IMR-90 (cell line): Measurements from ENCODE around the gene DUSP16. TPM values are rescaled to one million over a fixed set of nuclear protein-coding genes. Genes with fewer than 3 reads are reported as not detected.

Experiments used
- ATAC-seq: fragments of 200-7000 bp; cut with Tn5 transposase; 2 replicates; pipeline ENCODE4 v1.9.1; 2020; ENCODE audit warnings: low read depth, mild to moderate bottlenecking, moderate library complexity
- BruUV-seq: library from RNA; stranded (reverse); fragments of 400-500 nt; replicated peaks from 2 replicates; lab custom pipeline; 2021; lab: Mats Ljungman, UMichigan
- CTCF ChIA-PET: fragments of 300-600 bp; formaldehyde crosslinking; extraction: SDS; loops from one replicate; lab custom pipeline; 2021; ENCODE audit warnings: antibody characterized with exemption; lab: Yijun Ruan, JAX
- POLR2A ChIA-PET: fragments of 300-600 bp; sonication (Branson Sonifier 250); formaldehyde crosslinking; loops from one replicate; lab custom pipeline; 2022; ENCODE audit warnings: antibody characterized with exemption; ENCODE audit not compliant: unreplicated experiment; lab: Charles Lee
- DNase-seq: peaks from one replicate; pipeline ENCODE4 v3.0.0; 2013
- H2AFZ ChIP-seq: replicated peaks from 2 replicates; pipeline ENCODE3; 2013; ENCODE audit warnings: low read length, mild to moderate bottlenecking; ENCODE audit not compliant: poor library complexity
- H2AK5ac ChIP-seq: 2 replicates; pipeline ENCODE4 v1.6.1; 2013; ENCODE audit warnings: low read depth, low read length, inconsistent platforms
- H2AK9ac ChIP-seq: replicated peaks from 2 replicates; pipeline ENCODE3; 2013; ENCODE audit warnings: mild to moderate bottlenecking, low read depth, low read length, moderate library complexity; ENCODE audit not compliant: poor library complexity
- H2BK120ac ChIP-seq: 2 replicates; pipeline ENCODE4 v1.6.1; 2013; ENCODE audit warnings: low read depth, low read length, inconsistent platforms
- H2BK15ac ChIP-seq: 3 replicates; pipeline ENCODE4 v1.6.1; 2013; ENCODE audit warnings: low read depth, low read length, inconsistent platforms
- H2BK20ac ChIP-seq: 2 replicates; pipeline ENCODE4 v1.6.1; 2013; ENCODE audit warnings: low read depth, mild to moderate bottlenecking, inconsistent platforms, low read length, moderate library complexity
- H2BK5ac ChIP-seq: 2 replicates; pipeline ENCODE4 v1.6.1; 2013; ENCODE audit warnings: mild to moderate bottlenecking, low read depth, low read length, inconsistent platforms; ENCODE audit not compliant: poor library complexity, severe bottlenecking
- H3K14ac ChIP-seq: replicated peaks from 2 replicates; pipeline ENCODE4 v1.6.1; 2013; ENCODE audit warnings: low read depth, low read length, inconsistent platforms
- H3K18ac ChIP-seq: 2 replicates; pipeline ENCODE4 v1.6.1; 2013; ENCODE audit warnings: low read depth, low read length, control low read depth
- H3K23ac ChIP-seq: 2 replicates; pipeline ENCODE4 v1.6.1; 2013; ENCODE audit warnings: low read depth, low read length, inconsistent platforms
- H3K27ac ChIP-seq: 2 replicates; pipeline ENCODE4 v1.5.1; 2013; ENCODE audit warnings: mild to moderate bottlenecking, control low read depth, low read length; ENCODE audit not compliant: insufficient read depth
- H3K27me3 ChIP-seq: 2 replicates; pipeline ENCODE4 v1.6.1; 2013; ENCODE audit warnings: low read length; ENCODE audit not compliant: control insufficient read depth, insufficient read depth
- H3K36me3 ChIP-seq: 2 replicates; pipeline ENCODE4 v1.6.1; 2013; ENCODE audit warnings: low read length, mixed read lengths; ENCODE audit not compliant: control insufficient read depth, insufficient read depth
- H3K4ac ChIP-seq: 2 replicates; pipeline ENCODE4 v1.6.1; 2013; ENCODE audit warnings: low read depth, low read length, inconsistent platforms
- H3K4me1 ChIP-seq: 2 replicates; pipeline ENCODE4 v1.6.1; 2013; ENCODE audit warnings: low read length, mixed read lengths; ENCODE audit not compliant: control insufficient read depth, insufficient read depth
- H3K4me2 ChIP-seq: 2 replicates; pipeline ENCODE4 v1.6.1; 2013; ENCODE audit warnings: low read depth, mild to moderate bottlenecking, control low read depth, low read length, moderate library complexity
- H3K4me3 ChIP-seq: 2 replicates; pipeline ENCODE4 v1.5.1; 2013; ENCODE audit warnings: low read depth, mild to moderate bottlenecking, control low read depth, low read length, moderate library complexity; ENCODE audit not compliant: insufficient read depth
- H3K56ac ChIP-seq: 2 replicates; pipeline ENCODE4 v1.6.1; 2013; ENCODE audit warnings: low read length, inconsistent platforms; ENCODE audit not compliant: insufficient read depth; ENCODE audit errors: extremely low read depth
- H3K79me1 ChIP-seq, 2 experiments: 2 replicates each; pipeline ENCODE4 v1.6.1; 2013; ENCODE audit warnings: low read length in 2 of 2, inconsistent platforms in 1 of 2, low read depth in 1 of 2
- H3K9ac ChIP-seq: 2 replicates; pipeline ENCODE4 v1.6.1; 2013; ENCODE audit warnings: low read depth, low read length, control low read depth
- H3K9me1 ChIP-seq: 2 replicates; pipeline ENCODE4 v1.6.1; 2013; ENCODE audit warnings: low read length, inconsistent platforms; ENCODE audit not compliant: insufficient read depth
- H3K9me3 ChIP-seq: 2 replicates; pipeline ENCODE4 v1.6.1; 2013; ENCODE audit warnings: low read length; ENCODE audit not compliant: control insufficient read depth, insufficient read depth
- H4K20me1 ChIP-seq: 2 replicates; pipeline ENCODE4 v1.6.1; 2013; ENCODE audit warnings: low read length, inconsistent platforms; ENCODE audit not compliant: insufficient read depth
- H4K5ac ChIP-seq: 2 replicates; pipeline ENCODE4 v1.6.1; 2013; ENCODE audit warnings: mild to moderate bottlenecking, low read depth, low read length, control low read depth
- H4K8ac ChIP-seq, 2 experiments: 2 replicates each; pipeline ENCODE4 v1.6.1; 2013; ENCODE audit warnings: low read depth in 2 of 2, low read length in 2 of 2, control low read depth in 1 of 2, inconsistent platforms in 1 of 2
- H4K91ac ChIP-seq: 2 replicates; pipeline ENCODE4 v1.6.1; 2013; ENCODE audit warnings: low read depth, low read length, inconsistent platforms; ENCODE audit not compliant: insufficient read depth
- BHLHE40 ChIP-seq: fragments of 150-350 bp; IDR thresholded peaks from 2 replicates; pipeline ENCODE4 v1.6.1; 2016; ENCODE audit warnings: mild to moderate bottlenecking, low read depth, low read length
- CEBPB ChIP-seq: IDR thresholded peaks from 2 replicates; pipeline ENCODE4 v1.6.1; 2012; ENCODE audit warnings: low read depth, low read length, improper control_type of control experiment
- CHD1 ChIP-seq: IDR thresholded peaks from 2 replicates; pipeline ENCODE4 v1.6.1; 2012; ENCODE audit warnings: low read depth, low read length, improper control_type of control experiment
- MAFK ChIP-seq: IDR thresholded peaks from 2 replicates; pipeline ENCODE4 v1.6.1; 2012; ENCODE audit warnings: low read depth, low read length, improper control_type of control experiment
- MAZ ChIP-seq: IDR thresholded peaks from 2 replicates; pipeline ENCODE4 v1.6.1; 2012; ENCODE audit warnings: low read depth, mild to moderate bottlenecking, low read length, improper control_type of control experiment, moderate library complexity, borderline replicate concordance
- MXI1 ChIP-seq: IDR thresholded peaks from 2 replicates; pipeline ENCODE4 v1.6.1; 2012; ENCODE audit warnings: low read depth, mild to moderate bottlenecking, low read length, moderate library complexity, borderline replicate concordance
- RAD21 ChIP-seq: IDR thresholded peaks from 2 replicates; pipeline ENCODE4 v1.6.1; 2012; ENCODE audit warnings: low read length, improper control_type of control experiment
- RCOR1 ChIP-seq: IDR thresholded peaks from 2 replicates; pipeline ENCODE4 v1.6.1; 2012; ENCODE audit warnings: mild to moderate bottlenecking, low read length, improper control_type of control experiment; ENCODE audit not compliant: insufficient replicate concordance
- RFX5 ChIP-seq: IDR thresholded peaks from 2 replicates; pipeline ENCODE4 v1.8.0; 2012; ENCODE audit warnings: low read depth, mild to moderate bottlenecking, low read length, moderate library complexity
- SMC3 ChIP-seq: fragments of 150-350 bp; IDR thresholded peaks from 2 replicates; pipeline ENCODE4 v1.6.1; 2016; ENCODE audit warnings: low read depth, mild to moderate bottlenecking, antibody characterized with exemption, low read length, moderate library complexity
- WGBS, 2 experiments: methylation state at CpG; one replicate each; pipeline versions ENCODE4 v1.1.5 to v1.1.7; 2013; ENCODE audit warnings: missing lambda C conversion rate in 2 of 2; ENCODE audit not compliant: insufficient read length in 1 of 2; ENCODE audit errors: extremely low coverage in 2 of 2; 5-methylcytosine and 5-hydroxymethylcytosine counted together
- dilution Hi-C: fragments of 300-500 bp; cut with HindIII; formaldehyde crosslinking; loops from one replicate; pipeline ENCODE4 v1.14.3; 2018; ENCODE audit warnings: low sequenced_read_pairs; ENCODE audit not compliant: unreplicated experiment
- in situ Hi-C: fragments of 300-500 bp; cut with MboI; formaldehyde crosslinking; loops from 3 replicates; pipeline ENCODE4 v1.14.3; 2019; ENCODE audit warnings: low sequenced_read_pairs, inconsistent platforms, mixed read lengths
- intact Hi-C: fragments of 100-400 bp; cut with micrococcal nuclease; formaldehyde crosslinking; loops from 2 replicates; pipeline ENCODE4 v1.10.0; 2022
- polyA plus RNA-seq, 3 experiments: library from polyadenylated mRNA; depleted of rRNA; stranded (reverse); fragments of >200 nt; gene quantifications; 2 replicates each; pipeline ENCODE4 v1.2.3, GENCODE V29; 2012; ENCODE audit warnings: low replicate concordance in 1 of 3
- total RNA-seq: library from RNA; depleted of rRNA; stranded (reverse); fragments of >200 nt; gene quantifications from 2 replicates; pipeline ENCODE4 v1.2.3, GENCODE V29; 2012
- TF ChIP-seq, protein P1 (sequence below): fragments of 150-350 bp; IDR thresholded peaks from 2 replicates; pipeline ENCODE4 v1.6.1; 2017; ENCODE audit warnings: mild to moderate bottlenecking, antibody characterized with exemption, low read length, low read depth
- TF ChIP-seq, protein P2 (sequence below): conservative IDR thresholded peaks from 2 replicates; pipeline ENCODE4 v1.5.1; 2012; ENCODE audit warnings: mild to moderate bottlenecking, low read depth, low read length, improper control_type of control experiment
- TF ChIP-seq, protein P3 (sequence below): fragments of 150-350 bp; IDR thresholded peaks from 2 replicates; pipeline ENCODE4 v1.6.1; 2016; ENCODE audit warnings: low read depth, mild to moderate bottlenecking, low read length, moderate library complexity, borderline replicate concordance

The DUSP16 gene
- total and polyA plus RNA-seq, 2 of the 4 experiments (the other 2 are of a cell fraction): 4.7 to 10.0 TPM

DNA sequence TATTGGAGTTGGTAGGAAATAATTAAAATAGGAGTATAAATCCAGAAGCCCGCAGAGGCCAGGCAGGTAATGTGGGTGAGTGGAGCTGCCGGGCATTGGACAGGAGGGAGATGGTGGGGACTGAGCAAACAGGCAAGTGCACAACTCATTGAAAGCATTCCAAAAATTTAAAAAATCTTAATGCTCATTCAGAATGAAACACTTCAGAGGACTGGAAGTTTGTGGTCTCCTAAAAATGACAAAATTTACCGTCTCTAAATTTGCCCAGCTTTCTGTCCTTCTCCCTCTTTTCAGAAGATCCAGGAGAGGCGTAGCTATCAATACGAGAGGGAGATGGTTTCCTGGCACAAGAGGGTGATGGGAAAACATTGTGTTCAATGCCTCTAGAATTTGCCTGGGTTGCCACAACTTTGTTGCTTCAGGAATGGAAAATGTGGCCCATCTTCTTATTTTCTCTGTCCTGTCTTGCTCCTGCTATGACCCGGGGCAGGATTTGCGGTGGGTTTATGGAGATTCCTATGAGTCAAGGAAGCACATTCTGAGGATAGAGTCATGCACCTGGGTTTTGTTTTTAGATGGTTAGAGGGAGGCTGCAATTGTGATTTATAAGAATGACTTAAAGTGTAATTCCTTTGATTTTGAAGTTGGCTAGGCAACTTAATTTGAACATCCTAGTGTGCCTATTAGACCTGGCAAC lies 133.6 kb downstream of the DUSP16 start:
- Histone ChIP-seq H3K27me3 (no peaks in the 10 kb centered on the region), H2BK15ac (no peak overlapping the region; the same call in 2 of the 3 replicates), H3K23ac (0 out of 2 replicates have a peak overlapping the region, but pooled peaks have one; percentile 8), H2AK5ac (peak overlapping the region; percentile 13; the same call in 1 of the 2 replicates), H3K9ac (no peak overlapping the region), H3K9me1 (peaks cover 7% of the 10 kb centered on the region), H4K20me1 (no peaks in the 10 kb centered on the region), H3K27ac (no peak overlapping the region), H2AK9ac (no peak overlapping the region), H2BK5ac (no peak overlapping the region), H3K4me3 (no peak overlapping the region), H2BK20ac (peak overlapping the region; percentile 46), H4K8ac (no peak overlapping the region), H4K91ac (no peak overlapping the region), H3K18ac (peak overlapping the region; percentile 56), H3K36me3 (no peaks in the 10 kb centered on the region), H3K4me2 (no peak overlapping the region), H3K79me1 (peaks cover 4 to 27% of the 10 kb centered on the region in 2 experiments; a peak in 1 of 4 replicates), H3K56ac (no peak overlapping the region), H3K4ac (peak overlapping the region; percentile 53), H2AFZ (no peak overlapping the region), H4K5ac (no peak overlapping the region), H3K14ac (peak overlapping the region; percentile 48; the same call in 1 of the 2 replicates), H3K9me3 (no peaks in the 10 kb centered on the region), H3K4me1 (peaks cover 28% of the 10 kb centered on the region), H2BK120ac (peak overlapping the region; percentile 44; the same call in 1 of the 2 replicates)
- no peak for TF ChIP-seq CHD1
- TF ChIP-seq CEBPB: no peak
- TF ChIP-seq, protein P1, sequence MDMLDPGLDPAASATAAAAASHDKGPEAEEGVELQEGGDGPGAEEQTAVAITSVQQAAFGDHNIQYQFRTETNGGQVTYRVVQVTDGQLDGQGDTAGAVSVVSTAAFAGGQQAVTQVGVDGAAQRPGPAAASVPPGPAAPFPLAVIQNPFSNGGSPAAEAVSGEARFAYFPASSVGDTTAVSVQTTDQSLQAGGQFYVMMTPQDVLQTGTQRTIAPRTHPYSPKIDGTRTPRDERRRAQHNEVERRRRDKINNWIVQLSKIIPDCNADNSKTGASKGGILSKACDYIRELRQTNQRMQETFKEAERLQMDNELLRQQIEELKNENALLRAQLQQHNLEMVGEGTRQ: no peak
- TF ChIP-seq, protein P2, sequence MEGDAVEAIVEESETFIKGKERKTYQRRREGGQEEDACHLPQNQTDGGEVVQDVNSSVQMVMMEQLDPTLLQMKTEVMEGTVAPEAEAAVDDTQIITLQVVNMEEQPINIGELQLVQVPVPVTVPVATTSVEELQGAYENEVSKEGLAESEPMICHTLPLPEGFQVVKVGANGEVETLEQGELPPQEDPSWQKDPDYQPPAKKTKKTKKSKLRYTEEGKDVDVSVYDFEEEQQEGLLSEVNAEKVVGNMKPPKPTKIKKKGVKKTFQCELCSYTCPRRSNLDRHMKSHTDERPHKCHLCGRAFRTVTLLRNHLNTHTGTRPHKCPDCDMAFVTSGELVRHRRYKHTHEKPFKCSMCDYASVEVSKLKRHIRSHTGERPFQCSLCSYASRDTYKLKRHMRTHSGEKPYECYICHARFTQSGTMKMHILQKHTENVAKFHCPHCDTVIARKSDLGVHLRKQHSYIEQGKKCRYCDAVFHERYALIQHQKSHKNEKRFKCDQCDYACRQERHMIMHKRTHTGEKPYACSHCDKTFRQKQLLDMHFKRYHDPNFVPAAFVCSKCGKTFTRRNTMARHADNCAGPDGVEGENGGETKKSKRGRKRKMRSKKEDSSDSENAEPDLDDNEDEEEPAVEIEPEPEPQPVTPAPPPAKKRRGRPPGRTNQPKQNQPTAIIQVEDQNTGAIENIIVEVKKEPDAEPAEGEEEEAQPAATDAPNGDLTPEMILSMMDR: no peak
- TF ChIP-seq SMC3: no peak
- TF ChIP-seq RCOR1: no peak
- TF ChIP-seq BHLHE40: no peak
- TF ChIP-seq RAD21: no peak
- no peak for TF ChIP-seq MAFK
- no peak for TF ChIP-seq MXI1
- TF ChIP-seq RFX5: no peak
- no peak for TF ChIP-seq MAZ
- TF ChIP-seq, protein P3, sequence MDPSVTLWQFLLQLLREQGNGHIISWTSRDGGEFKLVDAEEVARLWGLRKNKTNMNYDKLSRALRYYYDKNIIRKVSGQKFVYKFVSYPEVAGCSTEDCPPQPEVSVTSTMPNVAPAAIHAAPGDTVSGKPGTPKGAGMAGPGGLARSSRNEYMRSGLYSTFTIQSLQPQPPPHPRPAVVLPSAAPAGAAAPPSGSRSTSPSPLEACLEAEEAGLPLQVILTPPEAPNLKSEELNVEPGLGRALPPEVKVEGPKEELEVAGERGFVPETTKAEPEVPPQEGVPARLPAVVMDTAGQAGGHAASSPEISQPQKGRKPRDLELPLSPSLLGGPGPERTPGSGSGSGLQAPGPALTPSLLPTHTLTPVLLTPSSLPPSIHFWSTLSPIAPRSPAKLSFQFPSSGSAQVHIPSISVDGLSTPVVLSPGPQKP: no peak
- intact Hi-C loops: no loop called here
- BruUV-seq: no TSS peak
- no CpG with 5 or more reads among the region's 7 CpGs for WGBS, 2 experiments
- no peak for DNase-seq
- CTCF ChIA-PET: no interaction called here
- POLR2A ChIA-PET: no interaction called here
- ATAC-seq: no peak
- dilution Hi-C loops: no loop called here
- in situ Hi-C loops: no loop called here
